HFF-Myc (cell line): Measurements from ENCODE around the gene PSME1.

ENCODE experiments used
- DNase-seq: peaks from one replicate; pipeline ENCODE4 v3.0.0-alpha.2; 2011; ENCODE audit warnings: low read depth; ENCODE audit errors: extremely low read depth
- H3K4me3 ChIP-seq: replicated peaks from 2 replicates; pipeline ENCODE4 v1.5.1; 2011; ENCODE audit warnings: low read depth, mild to moderate bottlenecking, control low read depth, low read length
- TF ChIP-seq, protein P1 (sequence below): IDR thresholded peaks from 2 replicates; pipeline ENCODE4 v1.5.1; 2012; ENCODE audit warnings: mild to moderate bottlenecking, low read depth, low read length, control low read depth; ENCODE audit errors: missing control alignments

Gene PSME1

DNA sequence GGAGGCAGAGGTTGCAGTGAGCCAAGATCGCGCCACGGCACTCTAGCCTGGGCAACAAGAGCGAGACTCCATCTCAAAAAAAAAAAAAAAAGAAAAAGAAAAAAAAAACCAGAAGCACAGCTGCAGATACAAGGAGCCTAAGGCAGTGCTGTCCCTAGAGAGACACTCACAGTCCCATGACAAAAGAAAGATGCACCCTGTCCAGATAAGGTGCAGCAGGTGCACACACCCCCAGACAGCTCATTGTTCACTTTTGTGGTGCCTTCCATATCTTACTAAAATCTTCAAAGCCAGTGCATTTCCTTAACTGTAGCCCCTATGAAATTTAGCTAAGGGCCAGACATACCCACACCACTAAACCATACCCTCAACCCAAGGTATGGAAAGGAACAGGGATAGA is 13.6 kb upstream of the PSME1 start:
- TF ChIP-seq, protein P1, sequence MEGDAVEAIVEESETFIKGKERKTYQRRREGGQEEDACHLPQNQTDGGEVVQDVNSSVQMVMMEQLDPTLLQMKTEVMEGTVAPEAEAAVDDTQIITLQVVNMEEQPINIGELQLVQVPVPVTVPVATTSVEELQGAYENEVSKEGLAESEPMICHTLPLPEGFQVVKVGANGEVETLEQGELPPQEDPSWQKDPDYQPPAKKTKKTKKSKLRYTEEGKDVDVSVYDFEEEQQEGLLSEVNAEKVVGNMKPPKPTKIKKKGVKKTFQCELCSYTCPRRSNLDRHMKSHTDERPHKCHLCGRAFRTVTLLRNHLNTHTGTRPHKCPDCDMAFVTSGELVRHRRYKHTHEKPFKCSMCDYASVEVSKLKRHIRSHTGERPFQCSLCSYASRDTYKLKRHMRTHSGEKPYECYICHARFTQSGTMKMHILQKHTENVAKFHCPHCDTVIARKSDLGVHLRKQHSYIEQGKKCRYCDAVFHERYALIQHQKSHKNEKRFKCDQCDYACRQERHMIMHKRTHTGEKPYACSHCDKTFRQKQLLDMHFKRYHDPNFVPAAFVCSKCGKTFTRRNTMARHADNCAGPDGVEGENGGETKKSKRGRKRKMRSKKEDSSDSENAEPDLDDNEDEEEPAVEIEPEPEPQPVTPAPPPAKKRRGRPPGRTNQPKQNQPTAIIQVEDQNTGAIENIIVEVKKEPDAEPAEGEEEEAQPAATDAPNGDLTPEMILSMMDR: no peak
- no peak for DNase-seq
- H3K4me3 ChIP-seq: no peak overlapping the region

DNA sequence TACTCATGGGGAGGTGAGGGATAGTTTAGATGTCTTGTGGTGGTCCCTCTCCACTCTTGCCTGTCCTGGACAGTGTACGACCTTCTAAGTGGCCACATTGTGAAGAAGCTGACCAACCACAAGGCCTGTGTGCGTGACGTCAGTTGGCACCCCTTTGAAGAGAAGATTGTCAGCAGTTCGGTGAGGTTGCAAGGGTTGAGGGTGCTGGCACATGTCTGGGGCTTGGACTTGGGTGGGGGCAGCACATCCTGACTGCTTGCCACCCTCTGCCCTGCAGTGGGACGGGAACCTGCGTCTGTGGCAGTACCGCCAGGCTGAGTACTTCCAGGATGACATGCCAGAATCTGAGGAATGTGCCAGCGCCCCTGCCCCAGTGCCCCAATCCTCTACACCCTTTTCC is 13.1 kb upstream of the PSME1 start:
- TF ChIP-seq, protein P1: no peak
- H3K4me3 ChIP-seq: no peak overlapping the region
- DNase-seq: no peak

DNA sequence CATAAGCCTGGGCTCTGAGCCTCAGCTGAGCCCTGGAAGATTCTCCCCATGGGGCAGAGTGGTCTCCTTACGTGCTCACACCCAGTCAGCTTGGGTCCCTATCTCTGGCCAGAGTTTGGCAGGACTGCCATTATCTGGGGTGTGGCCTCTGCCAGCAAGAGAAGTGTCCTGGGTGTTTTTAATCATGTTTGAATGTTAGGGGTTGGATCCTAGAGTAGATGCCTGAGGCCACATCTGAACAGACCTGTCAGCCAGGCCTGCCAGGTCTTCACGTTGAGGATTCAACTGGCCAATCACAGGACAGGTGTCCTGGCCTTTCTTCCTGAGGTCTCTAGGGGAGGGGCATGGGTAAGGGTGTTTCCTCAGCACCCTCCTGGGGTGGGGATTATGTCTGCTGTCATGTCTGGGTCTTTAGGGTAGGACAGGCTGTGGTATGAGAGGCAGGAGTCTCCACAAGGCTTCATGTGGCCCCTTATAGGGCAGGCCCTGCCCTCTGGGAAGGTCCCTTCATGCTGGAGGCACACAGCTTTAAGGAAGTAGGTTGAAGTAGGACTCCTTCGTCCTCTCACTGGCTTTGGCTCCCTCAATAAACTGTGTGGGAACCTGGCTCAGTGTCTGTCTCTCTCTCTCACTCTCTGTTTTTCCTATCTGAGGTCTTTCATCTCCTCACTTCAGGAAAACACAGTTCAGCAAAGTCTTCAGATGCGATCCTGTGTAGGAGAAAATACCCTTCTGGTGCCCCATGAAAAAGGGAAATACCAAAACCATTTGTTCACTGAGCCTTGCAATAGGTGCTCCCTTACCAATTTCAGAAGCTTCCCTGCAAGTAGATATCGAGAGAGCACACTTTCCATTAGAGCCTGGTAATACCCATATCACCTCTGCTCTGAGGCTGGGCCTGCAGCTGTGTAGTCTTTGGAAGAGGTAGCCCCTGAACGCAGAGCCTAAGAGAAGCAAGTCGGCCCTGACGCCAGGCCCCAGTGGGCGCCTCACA is 12.3 kb upstream of the PSME1 start:
- no peak for DNase-seq
- TF ChIP-seq, protein P1: no peak
- H3K4me3 ChIP-seq: no peak overlapping the region

DNA sequence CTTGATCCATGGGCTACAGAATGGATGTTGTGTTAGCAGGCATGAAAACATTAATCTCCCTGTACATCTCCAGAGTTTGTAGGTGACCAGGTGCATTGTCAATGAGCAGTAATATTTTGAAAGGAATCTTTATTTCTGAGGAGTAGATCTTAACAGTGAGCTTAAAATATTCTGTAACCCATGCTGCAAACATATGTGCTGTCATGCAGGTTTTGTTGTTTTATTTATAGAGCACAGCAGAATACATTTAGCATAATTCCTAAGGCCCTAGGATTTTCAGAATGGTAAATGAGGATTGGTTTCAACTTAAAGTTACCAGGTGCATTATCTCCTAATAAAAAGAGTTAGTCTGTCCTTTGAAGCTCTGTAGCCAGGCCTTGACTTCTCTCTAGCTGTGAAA is 9.1 kb upstream of the PSME1 start:
- TF ChIP-seq, protein P1: no peak
- no peak for DNase-seq
- H3K4me3 ChIP-seq: no peak overlapping the region

DNA sequence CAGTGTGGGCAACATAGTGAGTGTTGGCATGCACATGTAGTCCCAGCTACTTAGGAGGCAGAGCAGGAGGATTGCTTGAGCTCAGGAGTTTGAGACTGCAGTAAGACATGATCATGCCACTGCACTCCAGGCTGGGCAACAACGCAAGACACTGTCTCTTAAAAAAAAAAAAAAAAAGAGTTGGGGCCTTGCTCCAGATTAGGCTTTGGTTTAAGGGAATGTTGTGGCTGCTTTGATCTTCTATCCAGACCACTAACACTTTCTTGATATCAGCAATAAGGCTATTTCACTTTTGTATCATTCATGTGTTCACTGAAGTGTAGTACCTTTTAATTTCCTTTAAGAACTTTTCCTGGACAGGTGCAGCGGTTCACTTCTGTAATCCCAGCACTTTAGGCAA is 8.3 kb upstream of the PSME1 start:
- no peak overlapping the region for H3K4me3 ChIP-seq
- TF ChIP-seq, protein P1: no peak
- DNase-seq: no peak

DNA sequence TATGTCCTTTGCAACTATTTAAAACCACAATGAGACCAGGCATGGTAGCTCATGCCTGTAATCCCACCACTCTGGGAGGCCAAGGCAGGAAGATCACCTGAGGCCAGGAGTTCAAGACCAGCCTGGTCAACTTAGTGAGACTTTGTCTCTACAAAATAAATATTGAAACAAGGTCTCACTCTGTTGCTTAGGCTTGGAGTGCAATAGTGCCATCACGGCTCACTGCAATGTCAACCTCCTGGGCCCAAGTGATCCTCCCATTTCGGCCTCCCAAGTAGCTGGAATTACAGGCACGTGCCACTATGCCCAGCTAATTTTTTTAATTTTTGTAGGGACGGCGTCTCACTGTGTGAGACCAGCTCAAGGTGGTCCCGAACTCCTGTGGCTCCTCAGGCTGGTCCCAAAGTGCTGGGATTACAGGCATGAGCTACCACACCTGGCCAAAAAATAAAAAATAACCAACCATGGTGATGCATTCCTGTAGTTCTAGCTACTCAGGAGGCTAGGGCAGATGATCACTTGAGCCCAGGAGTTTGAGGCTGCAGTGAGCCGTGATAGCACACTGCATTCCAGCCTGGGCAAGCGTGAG is 6.5 kb upstream of the PSME1 start:
- no peak for DNase-seq
- TF ChIP-seq, protein P1: no peak
- H3K4me3 ChIP-seq: no peak overlapping the region
